Heart right ventricle (tissue), 16 donors: ENCODE results near the gene CTSS. TPM values are rescaled to one million over a fixed set of nuclear protein-coding genes. Genes with fewer than 3 reads are reported as not detected.

Source experiments
- ATAC-seq, 8 donors: fragments of 200-7000 bp; cut with Tn5 transposase; one replicate each; pipeline ENCODE4 v1.9.1; 2020; ENCODE audit warnings: mild to moderate bottlenecking in 8 of 8, moderate library complexity in 8 of 8, moderate number of reproducible peaks in 1 of 8
- DNase-seq, 2 donors: peaks; one replicate each; pipeline ENCODE4 v3.0.0-alpha.2; 2020
- H3K27ac ChIP-seq, 10 donors: fragments of 200-600 bp; sonication (generic) in 2 of 10; one replicate each; pipeline versions ENCODE4 v1.5.0 to v1.8.0; 2020 to 2022; ENCODE audit warnings: mild to moderate bottlenecking in 3 of 10
- H3K27me3 ChIP-seq, 7 donors: fragments of 200-600 bp; one replicate each; pipeline ENCODE4 v1.8.0; 2021 to 2022; ENCODE audit warnings: mild to moderate bottlenecking in 2 of 7
- H3K36me3 ChIP-seq, 9 donors: fragments of 200-600 bp; sonication (generic) in 1 of 9; one replicate each; pipeline versions ENCODE4 v1.5.0 to v1.8.0; 2020 to 2022; ENCODE audit warnings: mild to moderate bottlenecking in 2 of 9
- H3K4me1 ChIP-seq, 9 donors: fragments of 200-600 bp; sonication (generic) in 1 of 9; one replicate each; pipeline versions ENCODE4 v1.5.0 to v1.8.0; 2020 to 2022; ENCODE audit warnings: mild to moderate bottlenecking in 4 of 9
- H3K4me3 ChIP-seq, 10 donors: fragments of 200-600 bp; sonication (generic) in 2 of 10; one replicate each; pipeline versions ENCODE4 v1.5.0 to v1.8.0; 2020 to 2022; ENCODE audit warnings: mild to moderate bottlenecking in 7 of 10, moderate library complexity in 2 of 10
- H3K9me3 ChIP-seq, 11 donors: fragments of 200-600 bp in 10 of 11; sonication (generic) in 2 of 11; one replicate each; pipeline versions ENCODE4 v1.5.0 to v1.8.0; 2013 to 2022; ENCODE audit warnings: mild to moderate bottlenecking in 2 of 11, control low read depth in 1 of 11, moderate library complexity in 1 of 11
- WGBS, 2 donors: extraction: QIAGEN DNeasy Blood & Tissue Kit; methylation state at CpG; one replicate each; pipeline ENCODE4 v1.1.7; 2013; ENCODE audit warnings: inconsistent platforms in 1 of 2; 5-methylcytosine and 5-hydroxymethylcytosine counted together
- intact Hi-C, 10 donors: fragments of 100-400 bp; cut with DNase I; formaldehyde crosslinking; loops; one replicate each; pipeline versions ENCODE4 v1.11.1 to v1.14.2; 2022
- polyA plus RNA-seq, 2 donors: library from polyadenylated mRNA; stranded (reverse); fragments of 200-250 nt; gene quantifications; one replicate each; pipeline ENCODE4 v1.2.3, GENCODE V29; 2013
- total RNA-seq, 10 donors: library from RNA; stranded (reverse); fragmentation: NEBNext Ultra II Directional in 3 of 10; extraction: Animal tissue kit (Norgen Biotek cat#: 25700) in 3 of 10; gene quantifications; one replicate each; pipeline versions ENCODE4 v1.2.1 to v1.2.4, GENCODE V29; 2021 to 2023
- TF ChIP-seq, protein P1 (sequence below), 9 donors: fragments of 200-600 bp; sonication (generic) in 2 of 9; IDR thresholded peaks; one replicate each; pipeline versions ENCODE4 v1.5.0 to v1.8.0; 2021 to 2022; ENCODE audit warnings: antibody characterized with exemption in 9 of 9, mild to moderate bottlenecking in 5 of 9, moderate library complexity in 1 of 9
- donor health status: Arrhythmogenic right ventricular cardiomyopathy.
- donor health status: ischemic (EF 13 %, LVEDD 7.1; RV severe dilation, severe dysfunction).
- donor health status: healthy with polysubstance abuse.
- donor health status: DM: no; HTN: yes; CAD: no.
- donor health status: DM: no; HTN: no; CAD: no.
- donor health status: ischemic (EF 25% LVEDD 6.9; RV normal size, moderate dysfunction).
- donor health status: ischemic (EF 25% LVEDD 5.7; RV mildly dilated, moderate dysfunction).
- donor health status: healthy.
- donor health status: DM: yes; HTN: yes; CAD: no.
- donor health status: Ischemic cardiomyopathy.
- donor health status: ischemic (EF 35%, LVEDD 5.7; RV mildly dilated, moderate dysfunction).
- donor health status: nonischemic (EF 11% LVEDD 7.7; RV severe dilation, severe dysfunction).
- donor health status: DM: yes; HTN: yes; CAD: no.
- donor health status: PGD.
- donor health status: ischemic (EF 29% LVEDD 5.4; RV normal size, mild dysfunction).
- donor health status: nonischemic (EF 23%, LVEDD 6.1; RV moderate dilation, normal function).

The CTSS gene
- total and polyA plus RNA-seq, 12 donors, result 6.5 to 201 (median 17.2) TPM

DNA sequence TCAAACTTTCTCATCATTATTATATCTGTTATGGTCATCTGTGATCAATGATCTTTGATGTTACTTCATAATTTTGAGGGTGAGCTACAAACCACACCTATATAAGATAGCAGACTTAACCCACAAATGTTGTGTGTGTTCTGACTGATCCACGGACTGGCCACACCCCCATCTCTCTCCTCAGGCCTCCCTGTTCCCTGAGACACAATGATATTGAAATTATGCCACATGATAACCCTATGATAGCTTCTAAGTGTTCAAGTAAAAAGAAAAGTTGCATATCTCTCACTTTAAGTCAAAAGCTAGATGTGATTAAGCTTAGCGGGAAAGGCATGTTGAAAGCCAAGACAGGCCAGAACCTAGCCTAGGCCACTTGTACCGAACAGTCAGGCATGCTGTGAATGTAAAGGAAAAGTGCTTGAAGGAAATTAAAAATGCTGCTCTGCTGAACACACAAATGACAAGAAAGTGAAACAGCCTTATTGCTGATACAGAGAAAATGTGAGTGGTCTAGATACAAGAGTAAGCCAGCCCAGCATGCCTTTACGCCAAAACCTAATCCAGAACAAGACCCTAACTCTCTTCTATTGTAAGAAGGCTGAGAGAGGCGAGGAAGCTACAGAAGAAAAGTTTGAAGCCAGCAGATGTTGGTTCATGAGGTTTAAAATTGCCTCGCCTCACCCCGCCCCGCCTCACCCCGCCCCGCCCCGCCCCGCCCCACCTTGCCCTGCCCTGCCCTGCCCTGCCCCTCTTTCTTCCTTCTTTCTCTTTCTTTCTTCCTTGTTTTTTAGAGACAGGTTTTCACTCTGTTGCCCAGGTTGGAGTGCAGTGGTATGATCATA, 16.5 kb downstream of the CTSS start:
- WGBS, 2 donors, result 91 to 93% methylated on average over 12 of the region's 12 CpGs
- Histone ChIP-seq H3K4me3 (no peak overlapping the region), H3K9me3 (no peaks in the 10 kb centered on the region), H3K4me1 (no peaks in the 10 kb centered on the region), H3K36me3 (peaks cover 0 to 93% (median 10%) of the 10 kb centered on the region in 9 donors), H3K27ac (no peak overlapping the region), H3K27me3 (no peaks in the 10 kb centered on the region)
- intact Hi-C loops, result no loop called here
- TF ChIP-seq, protein P1, sequence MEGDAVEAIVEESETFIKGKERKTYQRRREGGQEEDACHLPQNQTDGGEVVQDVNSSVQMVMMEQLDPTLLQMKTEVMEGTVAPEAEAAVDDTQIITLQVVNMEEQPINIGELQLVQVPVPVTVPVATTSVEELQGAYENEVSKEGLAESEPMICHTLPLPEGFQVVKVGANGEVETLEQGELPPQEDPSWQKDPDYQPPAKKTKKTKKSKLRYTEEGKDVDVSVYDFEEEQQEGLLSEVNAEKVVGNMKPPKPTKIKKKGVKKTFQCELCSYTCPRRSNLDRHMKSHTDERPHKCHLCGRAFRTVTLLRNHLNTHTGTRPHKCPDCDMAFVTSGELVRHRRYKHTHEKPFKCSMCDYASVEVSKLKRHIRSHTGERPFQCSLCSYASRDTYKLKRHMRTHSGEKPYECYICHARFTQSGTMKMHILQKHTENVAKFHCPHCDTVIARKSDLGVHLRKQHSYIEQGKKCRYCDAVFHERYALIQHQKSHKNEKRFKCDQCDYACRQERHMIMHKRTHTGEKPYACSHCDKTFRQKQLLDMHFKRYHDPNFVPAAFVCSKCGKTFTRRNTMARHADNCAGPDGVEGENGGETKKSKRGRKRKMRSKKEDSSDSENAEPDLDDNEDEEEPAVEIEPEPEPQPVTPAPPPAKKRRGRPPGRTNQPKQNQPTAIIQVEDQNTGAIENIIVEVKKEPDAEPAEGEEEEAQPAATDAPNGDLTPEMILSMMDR (IDR thresholded peaks at IDR 0.05), result no peak
- DNase-seq (no peak), ATAC-seq (no peak)

DNA sequence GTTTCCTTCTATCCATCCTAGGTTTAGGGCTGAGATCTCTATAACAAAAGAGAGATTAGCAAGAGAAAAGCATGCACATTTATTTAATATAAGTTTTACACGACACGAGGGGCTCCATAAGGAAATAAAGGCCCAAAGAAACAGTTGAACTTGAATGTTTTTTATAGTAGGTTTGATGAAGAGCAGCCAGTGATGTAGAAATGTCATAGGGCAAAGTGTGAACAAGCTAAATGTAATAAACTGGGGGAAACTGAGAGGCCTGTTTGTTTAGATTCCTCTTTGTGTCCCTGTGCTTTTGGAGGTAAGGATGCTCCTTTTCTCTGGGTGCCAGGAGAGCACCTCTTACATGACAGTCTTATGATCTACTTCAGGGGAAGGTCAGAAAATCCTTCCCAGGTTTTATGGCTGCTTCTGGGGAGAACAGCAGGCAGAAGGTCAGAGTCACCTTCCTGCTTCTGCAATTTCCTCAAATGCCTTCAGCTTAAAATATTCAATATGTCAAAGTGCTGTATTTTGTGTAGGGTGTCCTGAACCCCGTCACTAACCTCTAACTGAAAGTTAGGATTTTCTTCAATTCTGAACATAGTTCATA, 35.4 kb downstream of the CTSS start:
- Histone ChIP-seq H3K27me3 (no peaks in the 10 kb centered on the region), H3K4me3 (no peak overlapping the region), H3K9me3 (no peaks in the 10 kb centered on the region), H3K36me3 (peaks cover 0 to 53% (median 0%) of the 10 kb centered on the region in 9 donors), H3K27ac (no peak overlapping the region), H3K4me1 (no peaks in the 10 kb centered on the region)
- TF ChIP-seq, protein P1 (IDR thresholded peaks at IDR 0.05), result no peak
- WGBS, 2 donors, result 88 to 92% methylated on average over 3 of the region's 3 CpGs
- ATAC-seq, result no peak
- intact Hi-C loops, result no loop called here
- DNase-seq, result no peak

DNA sequence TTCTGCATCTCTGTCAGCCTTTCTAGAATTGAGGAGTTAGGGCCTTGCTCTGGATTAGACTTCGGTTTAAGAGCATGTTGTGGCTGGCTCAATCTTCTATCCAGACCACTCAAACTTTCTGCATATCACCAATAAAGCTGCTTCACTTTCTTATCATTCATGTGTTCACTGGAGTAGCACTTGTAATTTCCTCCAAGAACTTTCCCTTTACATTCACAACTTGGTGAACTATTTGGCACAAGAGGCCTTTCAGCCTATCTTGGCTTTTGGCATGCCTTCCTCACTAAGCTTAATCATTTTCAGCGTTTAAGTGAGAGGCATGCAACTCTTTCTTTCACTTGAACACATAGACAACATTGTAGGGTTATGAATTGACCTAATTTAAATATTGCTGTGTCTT, 41.2 kb downstream of the CTSS start:
- Histone ChIP-seq H3K27me3 (no peaks in the 10 kb centered on the region), H3K9me3 (peaks cover 0 to 10% (median 0%) of the 10 kb centered on the region in 11 donors), H3K4me3 (no peak overlapping the region), H3K36me3 (no peaks in the 10 kb centered on the region), H3K4me1 (no peaks in the 10 kb centered on the region), H3K27ac (no peak overlapping the region)
- 74 to 76% methylated on average over 2 of the region's 2 CpGs for whole genome bisulfite sequencing, 2 donors
- no peak for ATAC-seq
- intact Hi-C loops, result no loop called here
- TF ChIP-seq, protein P1 (IDR thresholded peaks at IDR 0.05), result no peak
- no peak for DNase-seq

DNA sequence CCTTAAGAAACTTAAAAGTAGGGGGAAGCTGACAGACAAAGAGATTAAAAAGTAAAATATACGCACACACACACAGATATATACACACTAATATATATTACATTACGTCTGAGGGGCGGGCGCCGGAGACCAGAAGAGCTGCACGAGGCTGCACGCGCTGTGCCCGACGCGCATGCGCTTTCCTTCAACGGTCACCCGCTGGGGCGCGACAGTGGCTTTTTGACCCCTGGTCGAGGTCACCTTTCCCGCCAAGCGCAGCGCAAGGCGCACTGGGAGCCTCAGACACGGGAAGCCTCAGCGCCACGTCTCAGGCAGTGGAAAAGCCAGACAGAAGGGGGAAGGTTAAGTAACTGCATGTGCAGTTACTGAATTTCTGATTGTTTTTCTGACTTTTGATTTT, 44.9 kb downstream of the CTSS start, which contains the start of gene HORMAD1:
HORMAD1 (minus strand) TSS at position 193 of the 400 bp plus-strand sequence. CDS start 1,390 bp downstream, outside the sequence.
- DNase-seq (no peak), ATAC-seq (no peak)
- peaks cover 0 to 10% (median 0%) of the 10 kb centered on the region in 11 donors for H3K9me3 ChIP-seq
- no peaks in the 10 kb centered on the region for H3K36me3 ChIP-seq
- no peak within 1 kb of the TSS for H3K4me3 ChIP-seq
- H3K4me1 ChIP-seq, result no peaks in the 10 kb centered on the region
- WGBS, 2 donors, result 96 to 98% methylated on average over 24 of the region's 24 CpGs
- TF ChIP-seq, protein P1 (IDR thresholded peaks at IDR 0.05), result no peak
- no peaks in the 10 kb centered on the region for H3K27me3 ChIP-seq
- H3K27ac ChIP-seq, result no peak within 1 kb of the TSS
- intact Hi-C loops, result no loop called here
